HCT116 (cell line): Measurements from ENCODE around the gene GJC1.

ENCODE experiments used
- ATF3 ChIP-seq: IDR thresholded peaks from 2 replicates; pipeline ENCODE4 v1.6.1; 2012
- CEBPB ChIP-seq: IDR thresholded peaks from 2 replicates; pipeline ENCODE4 v1.6.1; 2012; ENCODE audit warnings: low read depth
- CTCF ChIP-seq, 3 experiments: fragments of 200-600 bp in 1 of 3; sonication (generic) in 1 of 3; IDR thresholded peaks in 2 of 3; conservative IDR thresholded peaks in 1 of 3; 2 replicates each; pipeline ENCODE4 v1.5.1; 2012 to 2017; ENCODE audit warnings: low read depth in 2 of 3, low read length in 2 of 3, antibody characterized with exemption in 1 of 3, borderline replicate concordance in 1 of 3, control low read depth in 1 of 3, mild to moderate bottlenecking in 1 of 3, mixed read lengths in 1 of 3, mixed run types in 1 of 3, moderate library complexity in 1 of 3; ENCODE audit not compliant: insufficient read depth in 1 of 3
- FOSL1 ChIP-seq: IDR thresholded peaks from 2 replicates; pipeline ENCODE4 v1.6.1; 2012; ENCODE audit warnings: low read depth
- POLR2A ChIP-seq: IDR thresholded peaks from 2 replicates; pipeline ENCODE4 v1.7.0; 2011; ENCODE audit warnings: borderline replicate concordance; ENCODE audit not compliant: insufficient read depth, insufficient read length; ENCODE audit errors: extremely low read depth
- REST ChIP-seq: IDR thresholded peaks from 2 replicates; pipeline ENCODE4 v1.6.1; 2012; ENCODE audit warnings: low read depth
- YY1 ChIP-seq: IDR thresholded peaks from 2 replicates; pipeline ENCODE4 v1.6.1; 2011; ENCODE audit warnings: low read length, low read depth, moderate library complexity, mild to moderate bottlenecking; ENCODE audit not compliant: insufficient replicate concordance; ENCODE audit errors: extremely low read depth

GRCh38 chr17:44781551-44782325 lies 48.3 kb downstream of the GJC1 start:
- TF ChIP-seq REST = no peak
- no peak for TF ChIP-seq CTCF (IDR thresholded peaks at IDR 0.05 in 2 of 3, conservative IDR thresholded peaks at IDR 0.05 in 1 of 3; ENCODE audit: borderline replicate concordance in 1 of 3, insufficient read depth in 1 of 3, low read depth in 2 of 3, low read length in 2 of 3)
- no peak for TF ChIP-seq FOSL1
- no peak for TF ChIP-seq CEBPB
- no peak for TF ChIP-seq ATF3
- no peak for TF ChIP-seq YY1
- TF ChIP-seq POLR2A = no peak
